Breast epithelium (tissue), 3 donors: ENCODE results near the gene TRERF1.

Source experiments
- POLR2A ChIP-seq: fragments of 450-650 bp; IDR thresholded peaks from one replicate; pipeline ENCODE4 v1.6.1; 2016; ENCODE audit warnings: antibody characterized with exemption, mild to moderate bottlenecking, moderate library complexity
- POLR2AphosphoS5 ChIP-seq, 3 donors: sonication (generic); formaldehyde crosslinking; IDR thresholded peaks; one replicate each; pipeline ENCODE4 v1.6.1; 2017; ENCODE audit warnings: antibody characterized with exemption in 3 of 3
- TF ChIP-seq, protein P1 (sequence below), 3 donors: fragments of 450-650 bp; IDR thresholded peaks; one replicate each; pipeline ENCODE4 v1.5.1; 2016 to 2017; ENCODE audit warnings: antibody characterized with exemption in 3 of 3, mild to moderate bottlenecking in 3 of 3, moderate library complexity in 3 of 3

DNA sequence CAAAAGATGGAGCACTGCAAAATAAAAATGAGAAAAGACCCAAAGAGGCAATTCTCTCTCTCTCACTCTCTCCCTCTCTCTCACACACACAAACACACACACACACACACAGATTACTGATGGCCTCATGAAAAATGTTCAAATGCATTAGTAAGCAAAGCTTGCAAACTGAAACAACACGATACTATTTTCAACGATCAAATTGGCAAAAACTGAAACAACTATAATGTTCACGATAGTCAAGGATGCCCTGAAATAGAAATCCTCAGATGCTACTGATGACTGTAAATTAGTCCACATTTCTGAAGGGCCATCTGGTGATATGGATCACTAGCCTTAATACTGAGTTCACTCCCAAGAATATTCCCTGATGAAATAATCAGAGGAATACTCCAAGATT, 100.8 kb downstream of the TRERF1 start:
- TF ChIP-seq, protein P1, sequence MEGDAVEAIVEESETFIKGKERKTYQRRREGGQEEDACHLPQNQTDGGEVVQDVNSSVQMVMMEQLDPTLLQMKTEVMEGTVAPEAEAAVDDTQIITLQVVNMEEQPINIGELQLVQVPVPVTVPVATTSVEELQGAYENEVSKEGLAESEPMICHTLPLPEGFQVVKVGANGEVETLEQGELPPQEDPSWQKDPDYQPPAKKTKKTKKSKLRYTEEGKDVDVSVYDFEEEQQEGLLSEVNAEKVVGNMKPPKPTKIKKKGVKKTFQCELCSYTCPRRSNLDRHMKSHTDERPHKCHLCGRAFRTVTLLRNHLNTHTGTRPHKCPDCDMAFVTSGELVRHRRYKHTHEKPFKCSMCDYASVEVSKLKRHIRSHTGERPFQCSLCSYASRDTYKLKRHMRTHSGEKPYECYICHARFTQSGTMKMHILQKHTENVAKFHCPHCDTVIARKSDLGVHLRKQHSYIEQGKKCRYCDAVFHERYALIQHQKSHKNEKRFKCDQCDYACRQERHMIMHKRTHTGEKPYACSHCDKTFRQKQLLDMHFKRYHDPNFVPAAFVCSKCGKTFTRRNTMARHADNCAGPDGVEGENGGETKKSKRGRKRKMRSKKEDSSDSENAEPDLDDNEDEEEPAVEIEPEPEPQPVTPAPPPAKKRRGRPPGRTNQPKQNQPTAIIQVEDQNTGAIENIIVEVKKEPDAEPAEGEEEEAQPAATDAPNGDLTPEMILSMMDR (IDR thresholded peaks at IDR 0.05), result no peak
- TF ChIP-seq POLR2AphosphoS5 (IDR thresholded peaks at IDR 0.05), result no peak
- no peak for TF ChIP-seq POLR2A
